Naive thymus-derived CD4-positive, alpha-beta T cell (primary cell): Measurements from ENCODE around the gene AHDC1. TPM values are rescaled to one million over a fixed set of nuclear protein-coding genes. Genes with fewer than 3 reads are reported as not detected.

Experiments used
- ATAC-seq: fragments of 150-1000 bp; cut with Tn5 transposase; 2 replicates; pipeline ENCODE4 v1.10.0; 2021; ENCODE audit warnings: mild to moderate bottlenecking, moderate library complexity
- CTCF ChIA-PET: fragments of 350-600 bp; sonication (Branson Sonifier 250); formaldehyde crosslinking; loops from one replicate; lab custom pipeline; 2021; ENCODE audit warnings: antibody characterized with exemption; lab: Charles Lee
- POLR2A ChIA-PET: fragments of 350-600 bp; sonication (Branson Sonifier 250); formaldehyde crosslinking; loops from one replicate; lab custom pipeline; 2021; ENCODE audit warnings: antibody characterized with exemption, inconsistent platforms; lab: Charles Lee
- DNase-seq, 9 donors: peaks; one replicate each; pipeline versions ENCODE4 v3.0.0 to v3.0.0-alpha.2; 2020 to 2022; ENCODE audit warnings: mixed read lengths in 1 of 9
- H3K27ac ChIP-seq: one replicate; pipeline ENCODE4 v1.7.0; 2013; ENCODE audit warnings: mild to moderate bottlenecking, low read depth, low read length, moderate library complexity
- H3K27me3 ChIP-seq, 2 donors: one replicate each; pipeline ENCODE4 v1.7.0; 2013; ENCODE audit warnings: low read length in 2 of 2, mild to moderate bottlenecking in 2 of 2, moderate library complexity in 2 of 2; ENCODE audit not compliant: control insufficient read depth in 2 of 2, insufficient read depth in 2 of 2
- H3K36me3 ChIP-seq, 3 experiments: 1 replicate in 2 of 3; 2 replicates in 1 of 3; pipeline ENCODE4 v1.7.0; 2013; ENCODE audit warnings: low read length in 3 of 3, mild to moderate bottlenecking in 3 of 3, moderate library complexity in 1 of 3; ENCODE audit not compliant: insufficient read depth in 3 of 3, control insufficient read depth in 2 of 3
- H3K4me1 ChIP-seq, 2 donors: one replicate each; pipeline ENCODE4 v1.7.0; 2013; ENCODE audit warnings: low read length in 2 of 2, mild to moderate bottlenecking in 2 of 2, moderate library complexity in 1 of 2; ENCODE audit not compliant: control insufficient read depth in 2 of 2, insufficient read depth in 2 of 2
- H3K4me3 ChIP-seq: 2 replicates; pipeline ENCODE4 v1.7.0; 2013; ENCODE audit warnings: mild to moderate bottlenecking, low read length
- H3K9me3 ChIP-seq, 3 experiments: 1 replicate in 2 of 3; 2 replicates in 1 of 3; pipeline ENCODE4 v1.7.0; 2013; ENCODE audit warnings: low read length in 3 of 3; ENCODE audit not compliant: control insufficient read depth in 2 of 3
- H3K27ac Mint-ChIP-seq, 9 donors: one replicate each; pipeline ENCODE4 v1.8.0; 2020 to 2022; ENCODE audit warnings: mixed read lengths in 9 of 9, mild to moderate bottlenecking in 8 of 9, moderate library complexity in 5 of 9, inconsistent platforms in 2 of 9
- H3K27me3 Mint-ChIP-seq, 5 donors: one replicate each; pipeline ENCODE4 v1.8.0; 2021 to 2022; ENCODE audit warnings: mixed read lengths in 5 of 5, mild to moderate bottlenecking in 1 of 5
- H3K36me3 Mint-ChIP-seq, 5 donors: one replicate each; pipeline ENCODE4 v1.8.0; 2020 to 2022; ENCODE audit warnings: mixed read lengths in 5 of 5, mild to moderate bottlenecking in 3 of 5, inconsistent platforms in 1 of 5
- H3K4me1 Mint-ChIP-seq, 7 donors: one replicate each; pipeline ENCODE4 v1.8.0; 2020 to 2022; ENCODE audit warnings: mixed read lengths in 7 of 7, mild to moderate bottlenecking in 3 of 7, inconsistent platforms in 1 of 7
- H3K4me3 Mint-ChIP-seq, 10 donors: one replicate each; pipeline ENCODE4 v1.8.0; 2020 to 2022; ENCODE audit warnings: mild to moderate bottlenecking in 10 of 10, mixed read lengths in 10 of 10, moderate library complexity in 6 of 10, inconsistent platforms in 2 of 10
- H3K9me3 Mint-ChIP-seq, 11 donors: one replicate each; pipeline ENCODE4 v1.8.0; 2020 to 2022; ENCODE audit warnings: mixed read lengths in 11 of 11, mild to moderate bottlenecking in 4 of 11, inconsistent platforms in 1 of 11, moderate library complexity in 1 of 11
- intact Hi-C, 2 donors: fragments of 100-400 bp; cut with micrococcal nuclease; formaldehyde crosslinking; loops; one replicate each; pipeline ENCODE4 v1.15.1; 2023
- polyA plus RNA-seq, 2 donors: library from polyadenylated mRNA; unstranded; fragments of 300-500 nt; fragmentation: Illumina TruSeq; gene quantifications; one replicate each; pipeline ENCODE4 v1.2.3, GENCODE V29; 2021
- total RNA-seq, 6 experiments: library from RNA in 5 of 6; stranded (reverse) in 5 of 6; gene quantifications; 1 replicate in 5 of 6; 2 replicates in 1 of 6; pipeline ENCODE4 v1.2.3 and lab custom pipeline; 2021 to 2026

AHDC1 gene
- total and polyA plus RNA-seq, 7 experiments from 2014 or later: 0.90 to 38.8 (median 21.3) TPM

GRCh38 chr1:27649306-27649635 is 45.3 kb upstream of the AHDC1 start:
- intact Hi-C loops: no loop called here
- no peaks in the 10 kb centered on the region for H3K36me3 Mint-ChIP-seq
- DNase-seq (no peak), ATAC-seq (no peak)
- no peaks in the 10 kb centered on the region for H3K27me3 Mint-ChIP-seq
- ChIA-PET POLR2A (interaction anchor here (1.3 to 6.4 kb wide), 3 partner anchors 9 to 20 kb away, joined by 4 to 57 read pairs (median 5); no protein-coding TSS in a partner anchor), CTCF (interaction anchor here (1.4 to 8.7 kb wide), 3 partner anchors 9 to 23 kb away, joined by 4 to 109 read pairs (median 4); partner anchors contain the start of gene IFI6)
- no peak overlapping the region for H3K27ac Mint-ChIP-seq
- H3K4me3 Mint-ChIP-seq: no peak overlapping the region
- H3K4me1 Mint-ChIP-seq: peaks cover 9 to 42% (median 24%) of the 10 kb centered on the region in 7 donors
- peaks cover under 1 to 2% of the 10 kb centered on the region in 2 donors for H3K4me1 ChIP-seq
- no peak overlapping the region for H3K4me3 ChIP-seq
- H3K9me3 ChIP-seq: no peaks in the 10 kb centered on the region
- no peaks in the 10 kb centered on the region for H3K27me3 ChIP-seq
- H3K27ac ChIP-seq: no peak overlapping the region
- H3K36me3 ChIP-seq: no peaks in the 10 kb centered on the region
- no peaks in the 10 kb centered on the region for H3K9me3 Mint-ChIP-seq

GRCh38 chr1:27648602-27649305 is 44.8 kb upstream of the AHDC1 start:
- POLR2A ChIA-PET: interaction anchor here (1.3 to 6.4 kb wide), 3 partner anchors 9 to 20 kb away, joined by 4 to 57 read pairs (median 5); no protein-coding TSS in a partner anchor
- peaks cover 6 to 7% of the 10 kb centered on the region in 2 donors for H3K4me1 ChIP-seq
- no peaks in the 10 kb centered on the region for H3K36me3 Mint-ChIP-seq
- no peak overlapping the region for H3K4me3 ChIP-seq
- no peak overlapping the region for H3K27ac ChIP-seq
- H3K27me3 Mint-ChIP-seq: no peaks in the 10 kb centered on the region
- intact Hi-C loops: no loop called here
- CTCF ChIA-PET: interaction anchor here (1.4 to 8.7 kb wide), 3 partner anchors 8 to 24 kb away, joined by 4 to 109 read pairs (median 4); partner anchors contain the start of gene IFI6
- peaks cover 9 to 47% (median 29%) of the 10 kb centered on the region in 7 donors for H3K4me1 Mint-ChIP-seq
- H3K36me3 ChIP-seq: no peaks in the 10 kb centered on the region
- no peak for DNase-seq
- no peaks in the 10 kb centered on the region for H3K27me3 ChIP-seq
- ATAC-seq: no peak
- no peaks in the 10 kb centered on the region for H3K9me3 Mint-ChIP-seq
- no peak overlapping the region for H3K4me3 Mint-ChIP-seq
- no peak overlapping the region for H3K27ac Mint-ChIP-seq
- H3K9me3 ChIP-seq: no peaks in the 10 kb centered on the region

DNA sequence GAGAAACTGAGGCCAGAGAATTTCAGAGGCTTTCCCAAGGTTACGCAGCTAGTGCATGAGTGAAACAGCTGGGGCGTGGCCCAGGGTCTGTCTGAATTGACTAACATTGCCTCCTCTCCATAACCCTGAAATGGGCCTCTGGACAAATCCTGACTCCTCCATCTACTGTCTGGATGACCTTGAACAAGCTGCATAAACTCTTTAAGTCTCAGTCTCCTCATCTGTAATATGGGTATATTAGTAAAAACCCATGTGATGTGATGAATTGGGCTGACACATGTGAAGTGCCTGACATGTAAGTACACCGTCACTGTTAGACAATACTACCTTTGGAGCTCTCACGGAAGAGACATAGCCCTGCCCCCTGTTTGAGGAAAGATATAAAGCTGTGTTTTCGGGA is 43.4 kb upstream of the AHDC1 start:
- no peaks in the 10 kb centered on the region for H3K36me3 Mint-ChIP-seq
- intact Hi-C loops: no loop called here
- H3K27ac Mint-ChIP-seq: peak overlapping the region in 1 of 9 donors; percentile 49
- no peaks in the 10 kb centered on the region for H3K9me3 Mint-ChIP-seq
- peaks cover 12 to 53% (median 34%) of the 10 kb centered on the region in 7 donors for H3K4me1 Mint-ChIP-seq
- H3K27me3 Mint-ChIP-seq: no peaks in the 10 kb centered on the region
- Histone ChIP-seq H3K27ac (no peak overlapping the region), H3K4me3 (no peak overlapping the region), H3K9me3 (no peaks in the 10 kb centered on the region), H3K27me3 (no peaks in the 10 kb centered on the region), H3K36me3 (no peaks in the 10 kb centered on the region), H3K4me1 (peaks cover 11 to 12% of the 10 kb centered on the region in 2 donors)
- no peak overlapping the region for H3K4me3 Mint-ChIP-seq
- POLR2A ChIA-PET: interaction anchor here (0.9 to 6.4 kb wide), 6 partner anchors 11 to 91 kb away, joined by 3 to 57 read pairs (median 4); no protein-coding TSS in a partner anchor
- DNase-seq (no peak), ATAC-seq (no peak)
- CTCF ChIA-PET: interaction anchor here (0.5 to 8.7 kb wide), 5 partner anchors 9 to 937 kb away, joined by 3 to 109 read pairs (median 5); no protein-coding TSS in a partner anchor

DNA sequence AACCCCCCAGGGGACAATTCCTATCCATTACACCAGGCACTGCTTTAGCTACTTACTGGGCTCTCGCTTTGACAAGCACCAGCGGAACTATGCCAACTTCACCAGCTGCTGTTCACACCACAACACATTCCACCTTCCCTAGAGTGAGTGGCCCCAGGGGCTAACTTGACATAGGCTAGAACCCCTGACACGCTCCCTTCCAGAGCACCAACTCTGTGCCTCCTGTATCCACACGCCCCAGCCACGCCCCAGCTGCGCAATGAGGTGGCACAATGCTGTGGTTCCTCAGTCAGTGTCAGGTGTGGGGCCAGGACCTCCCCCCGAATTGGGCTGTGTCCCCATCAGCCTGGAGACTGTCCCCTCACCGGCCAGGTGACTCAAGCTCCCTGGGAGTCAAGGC is 42.7 kb upstream of the AHDC1 start:
- no peaks in the 10 kb centered on the region for H3K9me3 Mint-ChIP-seq
- no peak for DNase-seq
- POLR2A ChIA-PET: interaction anchor here (0.9 to 6.4 kb wide), 4 partner anchors 12 to 28 kb away, joined by 3 to 57 read pairs (median 4); no protein-coding TSS in a partner anchor
- no peaks in the 10 kb centered on the region for H3K36me3 ChIP-seq
- H3K4me3 Mint-ChIP-seq: no peak overlapping the region
- H3K27ac ChIP-seq: no peak overlapping the region
- intact Hi-C loops: no loop called here
- no peak overlapping the region for H3K4me3 ChIP-seq
- H3K4me1 ChIP-seq: peaks cover 11 to 12% of the 10 kb centered on the region in 2 donors
- CTCF ChIA-PET: interaction anchor here (0.6 to 8.7 kb wide), 4 partner anchors 10 to 40 kb away, joined by 3 to 109 read pairs (median 5); no protein-coding TSS in a partner anchor
- no peaks in the 10 kb centered on the region for H3K9me3 ChIP-seq
- no peaks in the 10 kb centered on the region for H3K36me3 Mint-ChIP-seq
- ATAC-seq: no peak
- peak overlapping the region in 1 of 9 donors; percentile 35 for H3K27ac Mint-ChIP-seq
- no peaks in the 10 kb centered on the region for H3K27me3 ChIP-seq
- H3K27me3 Mint-ChIP-seq: no peaks in the 10 kb centered on the region
- peaks cover 12 to 56% (median 30%) of the 10 kb centered on the region in 7 donors for H3K4me1 Mint-ChIP-seq

- Histone ChIP-seq H3K27me3 (no peaks in the 10 kb centered on the region), H3K4me3 (no peak overlapping the region), H3K4me1 (peaks cover 11 to 12% of the 10 kb centered on the region in 2 donors), H3K27ac (no peak overlapping the region), H3K9me3 (no peaks in the 10 kb centered on the region), H3K36me3 (no peaks in the 10 kb centered on the region)
- Mint-ChIP-seq H3K4me3 (no peak overlapping the region), H3K27ac (peak overlapping the region in 2 of 9 donors; percentile 32 to 35), H3K36me3 (no peaks in the 10 kb centered on the region), H3K4me1 (peaks cover 4 to 44% (median 19%) of the 10 kb centered on the region in 7 donors), H3K27me3 (no peaks in the 10 kb centered on the region), H3K9me3 (no peaks in the 10 kb centered on the region)
- POLR2A ChIA-PET: interaction anchor here (1.3 to 2.5 kb wide), 3 partner anchors 14 to 41 kb away, joined by 5 to 31 read pairs (median 8); partner anchors contain the start of gene AHDC1
- DNase-seq: no peak
- no peak for ATAC-seq
- CTCF ChIA-PET: interaction anchor here (0.8 to 8.7 kb wide), 8 partner anchors 11 to 41 kb away, joined by 4 to 109 read pairs (median 8); partner anchors contain the start of gene AHDC1
- intact Hi-C loops: no loop called here
These were observed 41.1 kb upstream of the AHDC1 start for GRCh38 chr1:27645071-27645415.

DNA sequence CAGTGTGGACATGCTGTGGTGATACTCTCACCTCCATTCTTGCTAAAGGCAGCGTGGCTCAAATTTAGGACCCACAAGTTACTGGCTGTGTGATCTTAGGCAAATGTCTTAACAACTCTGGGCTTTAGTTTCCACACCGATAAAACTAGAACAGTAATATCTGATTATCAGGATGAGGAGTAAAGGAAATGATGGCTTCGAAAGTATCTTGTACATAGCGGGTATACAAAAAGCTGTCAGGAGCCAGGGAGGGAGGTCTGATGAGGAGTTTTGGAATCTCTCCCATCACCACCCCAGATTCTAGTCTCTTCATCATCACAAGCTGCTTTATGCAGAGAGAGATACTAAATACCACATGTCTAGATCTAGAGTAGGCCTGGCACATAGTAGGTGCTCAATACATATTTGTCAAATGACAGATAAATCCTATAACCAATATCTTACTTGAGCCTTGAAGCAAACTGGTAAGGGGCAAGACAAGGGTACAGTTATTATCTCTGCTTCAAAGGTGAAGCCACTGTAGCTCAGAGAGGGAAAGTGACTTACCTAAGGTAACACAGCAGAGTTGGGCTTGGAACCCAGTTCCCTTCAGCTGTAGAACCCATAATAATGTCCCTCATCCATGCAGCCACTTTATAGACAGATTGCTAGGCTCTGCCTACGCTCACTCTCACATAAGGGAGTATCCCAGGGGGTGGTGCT is 40.6 kb upstream of the AHDC1 start:
- peaks cover 4 to 41% (median 19%) of the 10 kb centered on the region in 7 donors for H3K4me1 Mint-ChIP-seq

More for the DNA sequence above, 40.6 kb upstream of the AHDC1 start:
- Histone ChIP-seq H3K4me3 (no peak overlapping the region), H3K9me3 (no peaks in the 10 kb centered on the region), H3K36me3 (no peaks in the 10 kb centered on the region), H3K27ac (no peak overlapping the region), H3K4me1 (peaks cover 11 to 12% of the 10 kb centered on the region in 2 donors), H3K27me3 (no peaks in the 10 kb centered on the region)
- H3K4me3 Mint-ChIP-seq: peak overlapping the region in 4 of 10 donors; percentile 7 to 34 (median 28)
- DNase-seq (no peak), ATAC-seq (no peak)
- H3K27me3 Mint-ChIP-seq: no peaks in the 10 kb centered on the region
- no peaks in the 10 kb centered on the region for H3K9me3 Mint-ChIP-seq
- no peaks in the 10 kb centered on the region for H3K36me3 Mint-ChIP-seq
- intact Hi-C loops: loop anchor here (1.0 kb wide), 2 partner anchors 19 to 35 kb away; no protein-coding TSS in a partner anchor
- ChIA-PET CTCF (interaction anchor here (0.7 to 8.7 kb wide), 10 partner anchors 12 to 128 kb away, joined by 3 to 109 read pairs (median 6); partner anchors contain the start of genes AHDC1 and STX12), POLR2A (interaction anchor here (1.3 to 2.5 kb wide), 3 partner anchors 14 to 40 kb away, joined by 5 to 31 read pairs (median 8); partner anchors contain the start of gene AHDC1)
- H3K27ac Mint-ChIP-seq: peak overlapping the region; percentile 38 to 85 (median 64)
